IMR-90 (cell line): ENCODE data around the gene MZF1. TPM values are rescaled to one million over a fixed set of nuclear protein-coding genes. Genes with fewer than 3 reads are reported as not detected.

ENCODE experiments used
- ATAC-seq: fragments of 200-7000 bp; cut with Tn5 transposase; 2 replicates; pipeline ENCODE4 v1.9.1; 2020; ENCODE audit warnings: low read depth, mild to moderate bottlenecking, moderate library complexity
- BruUV-seq: library from RNA; stranded (reverse); fragments of 400-500 nt; replicated peaks from 2 replicates; lab custom pipeline; 2021; lab: Mats Ljungman, UMichigan
- CTCF ChIA-PET: fragments of 300-600 bp; formaldehyde crosslinking; extraction: SDS; loops from one replicate; lab custom pipeline; 2021; ENCODE audit warnings: antibody characterized with exemption; lab: Yijun Ruan, JAX
- POLR2A ChIA-PET: fragments of 300-600 bp; sonication (Branson Sonifier 250); formaldehyde crosslinking; loops from one replicate; lab custom pipeline; 2022; ENCODE audit warnings: antibody characterized with exemption; ENCODE audit not compliant: unreplicated experiment; lab: Charles Lee
- DNase-seq: peaks from one replicate; pipeline ENCODE4 v3.0.0; 2013
- H2AFZ ChIP-seq: replicated peaks from 2 replicates; pipeline ENCODE3; 2013; ENCODE audit warnings: low read length, mild to moderate bottlenecking; ENCODE audit not compliant: poor library complexity
- H2AK5ac ChIP-seq: 2 replicates; pipeline ENCODE4 v1.6.1; 2013; ENCODE audit warnings: low read depth, low read length, inconsistent platforms
- H2AK9ac ChIP-seq: replicated peaks from 2 replicates; pipeline ENCODE3; 2013; ENCODE audit warnings: mild to moderate bottlenecking, low read depth, low read length, moderate library complexity; ENCODE audit not compliant: poor library complexity
- H2BK120ac ChIP-seq: 2 replicates; pipeline ENCODE4 v1.6.1; 2013; ENCODE audit warnings: low read depth, low read length, inconsistent platforms
- H2BK15ac ChIP-seq: 3 replicates; pipeline ENCODE4 v1.6.1; 2013; ENCODE audit warnings: low read depth, low read length, inconsistent platforms
- H2BK20ac ChIP-seq: 2 replicates; pipeline ENCODE4 v1.6.1; 2013; ENCODE audit warnings: low read depth, mild to moderate bottlenecking, inconsistent platforms, low read length, moderate library complexity
- H2BK5ac ChIP-seq: 2 replicates; pipeline ENCODE4 v1.6.1; 2013; ENCODE audit warnings: mild to moderate bottlenecking, low read depth, low read length, inconsistent platforms; ENCODE audit not compliant: poor library complexity, severe bottlenecking
- H3K14ac ChIP-seq: replicated peaks from 2 replicates; pipeline ENCODE4 v1.6.1; 2013; ENCODE audit warnings: low read depth, low read length, inconsistent platforms
- H3K18ac ChIP-seq: 2 replicates; pipeline ENCODE4 v1.6.1; 2013; ENCODE audit warnings: low read depth, low read length, control low read depth
- H3K23ac ChIP-seq: 2 replicates; pipeline ENCODE4 v1.6.1; 2013; ENCODE audit warnings: low read depth, low read length, inconsistent platforms
- H3K27ac ChIP-seq: 2 replicates; pipeline ENCODE4 v1.5.1; 2013; ENCODE audit warnings: mild to moderate bottlenecking, control low read depth, low read length; ENCODE audit not compliant: insufficient read depth
- H3K27me3 ChIP-seq: 2 replicates; pipeline ENCODE4 v1.6.1; 2013; ENCODE audit warnings: low read length; ENCODE audit not compliant: control insufficient read depth, insufficient read depth
- H3K36me3 ChIP-seq: 2 replicates; pipeline ENCODE4 v1.6.1; 2013; ENCODE audit warnings: low read length, mixed read lengths; ENCODE audit not compliant: control insufficient read depth, insufficient read depth
- H3K4ac ChIP-seq: 2 replicates; pipeline ENCODE4 v1.6.1; 2013; ENCODE audit warnings: low read depth, low read length, inconsistent platforms
- H3K4me1 ChIP-seq: 2 replicates; pipeline ENCODE4 v1.6.1; 2013; ENCODE audit warnings: low read length, mixed read lengths; ENCODE audit not compliant: control insufficient read depth, insufficient read depth
- H3K4me2 ChIP-seq: 2 replicates; pipeline ENCODE4 v1.6.1; 2013; ENCODE audit warnings: low read depth, mild to moderate bottlenecking, control low read depth, low read length, moderate library complexity
- H3K4me3 ChIP-seq: 2 replicates; pipeline ENCODE4 v1.5.1; 2013; ENCODE audit warnings: low read depth, mild to moderate bottlenecking, control low read depth, low read length, moderate library complexity; ENCODE audit not compliant: insufficient read depth
- H3K56ac ChIP-seq: 2 replicates; pipeline ENCODE4 v1.6.1; 2013; ENCODE audit warnings: low read length, inconsistent platforms; ENCODE audit not compliant: insufficient read depth; ENCODE audit errors: extremely low read depth
- H3K79me1 ChIP-seq, 2 experiments: 2 replicates each; pipeline ENCODE4 v1.6.1; 2013; ENCODE audit warnings: low read length in 2 of 2, inconsistent platforms in 1 of 2, low read depth in 1 of 2
- H3K9ac ChIP-seq: 2 replicates; pipeline ENCODE4 v1.6.1; 2013; ENCODE audit warnings: low read depth, low read length, control low read depth
- H3K9me1 ChIP-seq: 2 replicates; pipeline ENCODE4 v1.6.1; 2013; ENCODE audit warnings: low read length, inconsistent platforms; ENCODE audit not compliant: insufficient read depth
- H3K9me3 ChIP-seq: 2 replicates; pipeline ENCODE4 v1.6.1; 2013; ENCODE audit warnings: low read length; ENCODE audit not compliant: control insufficient read depth, insufficient read depth
- H4K20me1 ChIP-seq: 2 replicates; pipeline ENCODE4 v1.6.1; 2013; ENCODE audit warnings: low read length, inconsistent platforms; ENCODE audit not compliant: insufficient read depth
- H4K5ac ChIP-seq: 2 replicates; pipeline ENCODE4 v1.6.1; 2013; ENCODE audit warnings: mild to moderate bottlenecking, low read depth, low read length, control low read depth
- H4K8ac ChIP-seq, 2 experiments: 2 replicates each; pipeline ENCODE4 v1.6.1; 2013; ENCODE audit warnings: low read depth in 2 of 2, low read length in 2 of 2, control low read depth in 1 of 2, inconsistent platforms in 1 of 2
- H4K91ac ChIP-seq: 2 replicates; pipeline ENCODE4 v1.6.1; 2013; ENCODE audit warnings: low read depth, low read length, inconsistent platforms; ENCODE audit not compliant: insufficient read depth
- BHLHE40 ChIP-seq: fragments of 150-350 bp; IDR thresholded peaks from 2 replicates; pipeline ENCODE4 v1.6.1; 2016; ENCODE audit warnings: mild to moderate bottlenecking, low read depth, low read length
- CEBPB ChIP-seq: IDR thresholded peaks from 2 replicates; pipeline ENCODE4 v1.6.1; 2012; ENCODE audit warnings: low read depth, low read length, improper control_type of control experiment
- CHD1 ChIP-seq: IDR thresholded peaks from 2 replicates; pipeline ENCODE4 v1.6.1; 2012; ENCODE audit warnings: low read depth, low read length, improper control_type of control experiment
- CTCF ChIP-seq: conservative IDR thresholded peaks from 2 replicates; pipeline ENCODE4 v1.5.1; 2012; ENCODE audit warnings: mild to moderate bottlenecking, low read depth, low read length, improper control_type of control experiment
- FOS ChIP-seq: fragments of 150-350 bp; IDR thresholded peaks from 2 replicates; pipeline ENCODE4 v1.6.1; 2016; ENCODE audit warnings: low read depth, low read length
- MAFK ChIP-seq: IDR thresholded peaks from 2 replicates; pipeline ENCODE4 v1.6.1; 2012; ENCODE audit warnings: low read depth, low read length, improper control_type of control experiment
- MAZ ChIP-seq: IDR thresholded peaks from 2 replicates; pipeline ENCODE4 v1.6.1; 2012; ENCODE audit warnings: low read depth, mild to moderate bottlenecking, low read length, improper control_type of control experiment, moderate library complexity, borderline replicate concordance
- MXI1 ChIP-seq: IDR thresholded peaks from 2 replicates; pipeline ENCODE4 v1.6.1; 2012; ENCODE audit warnings: low read depth, mild to moderate bottlenecking, low read length, moderate library complexity, borderline replicate concordance
- NFE2L2 ChIP-seq: fragments of 150-350 bp; IDR thresholded peaks from 2 replicates; pipeline ENCODE4 v1.6.1; 2016; ENCODE audit warnings: low read depth, mild to moderate bottlenecking, low read length
- POLR2A ChIP-seq: IDR thresholded peaks from 2 replicates; pipeline ENCODE4 v1.6.1; 2012; ENCODE audit warnings: mild to moderate bottlenecking, low read depth, low read length
- RAD21 ChIP-seq: IDR thresholded peaks from 2 replicates; pipeline ENCODE4 v1.6.1; 2012; ENCODE audit warnings: low read length, improper control_type of control experiment
- RCOR1 ChIP-seq: IDR thresholded peaks from 2 replicates; pipeline ENCODE4 v1.6.1; 2012; ENCODE audit warnings: mild to moderate bottlenecking, low read length, improper control_type of control experiment; ENCODE audit not compliant: insufficient replicate concordance
- RFX5 ChIP-seq: IDR thresholded peaks from 2 replicates; pipeline ENCODE4 v1.8.0; 2012; ENCODE audit warnings: low read depth, mild to moderate bottlenecking, low read length, moderate library complexity
- SMC3 ChIP-seq: fragments of 150-350 bp; IDR thresholded peaks from 2 replicates; pipeline ENCODE4 v1.6.1; 2016; ENCODE audit warnings: low read depth, mild to moderate bottlenecking, antibody characterized with exemption, low read length, moderate library complexity
- USF2 ChIP-seq: fragments of 150-350 bp; IDR thresholded peaks from 2 replicates; pipeline ENCODE4 v1.6.1; 2017; ENCODE audit warnings: mild to moderate bottlenecking, antibody characterized with exemption, low read length, low read depth
- WGBS, 2 experiments: methylation state at CpG; one replicate each; pipeline versions ENCODE4 v1.1.5 to v1.1.7; 2013; ENCODE audit warnings: missing lambda C conversion rate in 2 of 2; ENCODE audit not compliant: insufficient read length in 1 of 2; ENCODE audit errors: extremely low coverage in 2 of 2; 5-methylcytosine and 5-hydroxymethylcytosine counted together
- dilution Hi-C: fragments of 300-500 bp; cut with HindIII; formaldehyde crosslinking; loops from one replicate; pipeline ENCODE4 v1.14.3; 2018; ENCODE audit warnings: low sequenced_read_pairs; ENCODE audit not compliant: unreplicated experiment
- in situ Hi-C: fragments of 300-500 bp; cut with MboI; formaldehyde crosslinking; loops from 3 replicates; pipeline ENCODE4 v1.14.3; 2019; ENCODE audit warnings: low sequenced_read_pairs, inconsistent platforms, mixed read lengths
- intact Hi-C: fragments of 100-400 bp; cut with micrococcal nuclease; formaldehyde crosslinking; loops from 2 replicates; pipeline ENCODE4 v1.10.0; 2022
- polyA plus RNA-seq, 3 experiments: library from polyadenylated mRNA; depleted of rRNA; stranded (reverse); fragments of >200 nt; gene quantifications; 2 replicates each; pipeline ENCODE4 v1.2.3, GENCODE V29; 2012; ENCODE audit warnings: low replicate concordance in 1 of 3
- total RNA-seq: library from RNA; depleted of rRNA; stranded (reverse); fragments of >200 nt; gene quantifications from 2 replicates; pipeline ENCODE4 v1.2.3, GENCODE V29; 2012

MZF1 gene
- total and polyA plus RNA-seq, 2 of the 4 experiments (the other 2 are of a cell fraction), result 3.4 to 15.0 TPM

- dilution Hi-C loops, result no loop called here
- peak overlapping the region; percentile 65; the same call in 1 of the 2 replicates for H3K27ac ChIP-seq
- peak overlapping the region; percentile 14; the same call in 1 of the 2 replicates for H3K18ac ChIP-seq
- peaks cover 19% of the 10 kb centered on the region for H4K20me1 ChIP-seq
- peaks cover 12 to 94% of the 10 kb centered on the region in 2 experiments for H3K79me1 ChIP-seq
- WGBS, 2 experiments, result 65% methylated on average over 37 of the region's 62 CpGs; no CpG with 5 or more reads in 1 of the 2 experiments
- H2AK5ac ChIP-seq, result peak overlapping the region; percentile 89
- H2BK15ac ChIP-seq, result peak overlapping the region; percentile 18; the same call in 2 of the 3 replicates
- in situ Hi-C loops, result no loop called here
- peak overlapping the region in 1 of 2 experiments; percentile 87; a peak in 2 of 4 replicates for H4K8ac ChIP-seq
- H2AK9ac ChIP-seq, result peak overlapping the region; percentile 87
- H3K4ac ChIP-seq, result peak overlapping the region; percentile 65
- H2BK5ac ChIP-seq, result peak overlapping the region; percentile 61
- no peaks in the 10 kb centered on the region for H3K27me3 ChIP-seq
- H2BK20ac ChIP-seq, result 0 out of 2 replicates have a peak overlapping the region, but pooled peaks have one; percentile 20
- no peak overlapping the region for H3K56ac ChIP-seq
- peaks cover 19% of the 10 kb centered on the region for H3K4me1 ChIP-seq
- no TSS peak for BruUV-seq
- H3K9ac ChIP-seq, result peak overlapping the region; percentile 34; the same call in 1 of the 2 replicates
- peaks cover 35% of the 10 kb centered on the region for H3K9me1 ChIP-seq
- peak overlapping the region; percentile 25 for H4K5ac ChIP-seq
- H2AFZ ChIP-seq, result peak overlapping the region; percentile 87
- peak overlapping the region; percentile 53; the same call in 1 of the 2 replicates for H3K4me2 ChIP-seq
- H3K9me3 ChIP-seq, result no peaks in the 10 kb centered on the region
- H3K4me3 ChIP-seq, result no peak overlapping the region
- intact Hi-C loops, result no loop called here
- no peak overlapping the region for H3K23ac ChIP-seq
- DNase-seq (peak; percentile 91), ATAC-seq (peak; percentile 98)
- H3K36me3 ChIP-seq, result peaks cover 13% of the 10 kb centered on the region
- ChIA-PET CTCF (no interaction called here), POLR2A (no interaction called here)
- H4K91ac ChIP-seq, result peak overlapping the region; percentile 63; the same call in 1 of the 2 replicates
- H3K14ac ChIP-seq, result no peak overlapping the region; the same call in 1 of the 2 replicates
- H2BK120ac ChIP-seq, result peak overlapping the region; percentile 11; the same call in 1 of the 2 replicates
- TF ChIP-seq MXI1 (peak; percentile 57; the same call in 1 of the 2 replicates), RCOR1 (no peak), NFE2L2 (no peak; the same call in 1 of the 2 replicates), POLR2A (no peak), USF2 (no peak), RAD21 (peak; percentile 93), CHD1 (no peak), SMC3 (peak; percentile 79), CEBPB (no peak), BHLHE40 (no peak), MAZ (peak; percentile 56; the same call in 1 of the 2 replicates), MAFK (peak; percentile 92), CTCF (peak; percentile 100), FOS (peak; percentile 22; the same call in 1 of the 2 replicates), RFX5 (no peak)
Measured at GRCh38 chr19:58581227-58582141, 8.3 kb upstream of the MZF1 start.
